ENCODE results near the gene GRM3.

DNA sequence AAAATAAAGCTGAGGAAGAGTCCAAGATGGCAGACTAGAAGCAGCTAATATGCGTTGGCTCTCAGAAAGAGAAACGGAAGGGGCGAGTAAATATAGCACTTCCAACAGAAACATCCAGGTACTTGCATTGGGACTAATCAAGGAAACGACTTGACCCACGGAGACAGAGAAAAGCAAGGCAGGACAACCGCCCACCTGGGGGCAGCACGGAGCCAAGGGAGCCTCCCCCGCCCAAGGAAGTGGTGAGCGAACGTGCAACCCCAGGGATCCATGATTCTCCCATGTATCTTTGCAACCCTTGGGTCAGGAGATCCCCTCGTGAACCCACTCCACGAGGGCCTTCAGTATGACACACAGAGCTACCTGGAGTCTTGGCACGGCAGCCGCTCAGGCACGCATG, 45.4 kb upstream of the GRM3 start:
- TF ChIP-seq, protein P1, sequence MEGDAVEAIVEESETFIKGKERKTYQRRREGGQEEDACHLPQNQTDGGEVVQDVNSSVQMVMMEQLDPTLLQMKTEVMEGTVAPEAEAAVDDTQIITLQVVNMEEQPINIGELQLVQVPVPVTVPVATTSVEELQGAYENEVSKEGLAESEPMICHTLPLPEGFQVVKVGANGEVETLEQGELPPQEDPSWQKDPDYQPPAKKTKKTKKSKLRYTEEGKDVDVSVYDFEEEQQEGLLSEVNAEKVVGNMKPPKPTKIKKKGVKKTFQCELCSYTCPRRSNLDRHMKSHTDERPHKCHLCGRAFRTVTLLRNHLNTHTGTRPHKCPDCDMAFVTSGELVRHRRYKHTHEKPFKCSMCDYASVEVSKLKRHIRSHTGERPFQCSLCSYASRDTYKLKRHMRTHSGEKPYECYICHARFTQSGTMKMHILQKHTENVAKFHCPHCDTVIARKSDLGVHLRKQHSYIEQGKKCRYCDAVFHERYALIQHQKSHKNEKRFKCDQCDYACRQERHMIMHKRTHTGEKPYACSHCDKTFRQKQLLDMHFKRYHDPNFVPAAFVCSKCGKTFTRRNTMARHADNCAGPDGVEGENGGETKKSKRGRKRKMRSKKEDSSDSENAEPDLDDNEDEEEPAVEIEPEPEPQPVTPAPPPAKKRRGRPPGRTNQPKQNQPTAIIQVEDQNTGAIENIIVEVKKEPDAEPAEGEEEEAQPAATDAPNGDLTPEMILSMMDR (IDR thresholded peaks at IDR 0.05; ENCODE audit: insufficient read depth, low read depth, low read length) = no peak
- TF ChIP-seq EZH2 (IDR thresholded peaks at IDR 0.05; ENCODE audit: insufficient read depth, low read length) = no peak
